GM10248 (cell line): ENCODE data around the gene COL23A1.

Experiments used
- CTCF ChIA-PET: fragments of 300-600 bp; sonication (Branson Sonifier 250); formaldehyde crosslinking; extraction: SDS; loops from one replicate; lab custom pipeline; 2021; ENCODE audit warnings: antibody characterized with exemption; lab: Yijun Ruan, JAX
- POLR2A ChIA-PET: fragments of 350-650 bp; sonication (Branson Sonifier 250); formaldehyde crosslinking; extraction: SDS; loops from one replicate; lab custom pipeline; 2020; ENCODE audit warnings: antibody characterized with exemption; lab: Yijun Ruan, JAX
- DNase-seq: peaks from one replicate; pipeline ENCODE4 v3.0.0; 2012; ENCODE audit errors: extremely low spot score
- CTCF ChIP-seq: IDR thresholded peaks from 2 replicates; pipeline ENCODE4 v1.5.1; 2012; ENCODE audit warnings: mild to moderate bottlenecking, low read depth; ENCODE audit errors: extremely low read depth, missing control alignments, control extremely low read depth

Gene COL23A1

GRCh38 chr5:178469975-178470759, 120.0 kb downstream of the COL23A1 start:
- DNase-seq = no peak
- POLR2A ChIA-PET = no interaction called here
- TF ChIP-seq CTCF = no peak
- CTCF ChIA-PET = interaction anchor here (0.7 to 5.5 kb wide), 2 partner anchors 9 to 16 kb away, joined by 3 to 36 read pairs; no protein-coding TSS in a partner anchor

GRCh38 chr5:178469011-178469974, 120.9 kb downstream of the COL23A1 start:
- no peak for TF ChIP-seq CTCF
- CTCF ChIA-PET = interaction anchor here (0.7 to 5.5 kb wide), 2 partner anchors 8 to 17 kb away, joined by 3 to 36 read pairs; no protein-coding TSS in a partner anchor
- DNase-seq = no peak
- POLR2A ChIA-PET = no interaction called here

GRCh38 chr5:178468196-178468685, 122.0 kb downstream of the COL23A1 start:
- DNase-seq = no peak
- CTCF ChIA-PET = interaction anchor here (5.5 kb wide), 1 partner anchor 7 kb away, joined by 36 read pairs; no protein-coding TSS in a partner anchor

GRCh38 chr5:178467568-178468195, 122.5 kb downstream of the COL23A1 start:
- ChIA-PET CTCF (interaction anchor here (0.9 kb wide), 1 partner anchor 12 kb away, joined by 3 read pairs; no protein-coding TSS in a partner anchor), POLR2A (no interaction called here)
- TF ChIP-seq CTCF = no peak
- DNase-seq = no peak

More at GRCh38 chr5:178468196-178468685, 122.0 kb downstream of the COL23A1 start:
- POLR2A ChIA-PET = no interaction called here
- TF ChIP-seq CTCF = no peak

- no peak for DNase-seq
- POLR2A ChIA-PET = no interaction called here
- CTCF ChIA-PET = interaction anchor here (0.9 kb wide), 1 partner anchor 11 kb away, joined by 3 read pairs; no protein-coding TSS in a partner anchor
- no peak for TF ChIP-seq CTCF
These were observed 123.0 kb downstream of the COL23A1 start for GRCh38 chr5:178467205-178467567.
